HTERT RPE-1 (cell line): ENCODE data around the gene TINCR.

Experiments used
- in situ Hi-C: fragments of 300-500 bp; cut with MboI; formaldehyde crosslinking; loops from 4 replicates; pipeline ENCODE4 v1.14.3; 2020; ENCODE audit warnings: low sequenced_read_pairs

TINCR gene

DNA sequence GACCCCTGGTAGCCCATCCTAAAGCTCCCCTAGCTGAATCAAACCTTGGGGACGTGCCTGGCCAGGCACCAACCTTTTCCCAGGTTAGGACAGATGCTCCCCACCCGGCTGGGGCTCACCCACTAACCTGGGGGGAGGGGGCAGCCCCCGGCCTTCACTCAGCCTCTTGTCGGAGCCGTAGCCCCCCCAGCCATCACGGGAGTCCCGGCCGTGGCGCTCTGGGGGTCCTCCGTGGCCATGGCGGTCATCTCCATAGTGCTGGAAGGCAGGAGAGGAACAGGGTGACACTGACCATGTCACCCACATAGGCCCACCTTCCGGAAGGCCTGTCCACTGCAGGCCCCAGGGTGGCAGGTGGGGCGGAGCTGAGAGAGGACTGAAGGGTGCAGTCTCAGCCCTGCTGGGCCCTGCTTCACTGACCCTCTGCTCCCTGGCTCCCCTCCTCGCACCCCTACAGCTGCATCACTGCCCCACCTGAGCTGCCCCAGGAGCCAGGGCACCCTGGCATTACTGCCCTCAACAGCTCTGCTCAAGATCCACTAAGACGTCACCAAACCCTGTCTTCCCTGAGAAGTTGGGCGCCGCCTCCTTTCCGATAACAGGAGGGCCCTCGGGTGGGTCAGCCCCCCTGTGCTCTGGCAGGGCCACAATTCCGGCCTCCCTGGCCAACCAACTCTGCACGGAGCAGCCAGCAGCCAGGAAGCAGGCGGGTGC, 22.6 kb upstream of the TINCR start:
- in situ Hi-C loops = no loop called here

- in situ Hi-C loops = no loop called here
Observed at GRCh38 chr19:5588906-5589676, 21.3 kb upstream of the TINCR start.

DNA sequence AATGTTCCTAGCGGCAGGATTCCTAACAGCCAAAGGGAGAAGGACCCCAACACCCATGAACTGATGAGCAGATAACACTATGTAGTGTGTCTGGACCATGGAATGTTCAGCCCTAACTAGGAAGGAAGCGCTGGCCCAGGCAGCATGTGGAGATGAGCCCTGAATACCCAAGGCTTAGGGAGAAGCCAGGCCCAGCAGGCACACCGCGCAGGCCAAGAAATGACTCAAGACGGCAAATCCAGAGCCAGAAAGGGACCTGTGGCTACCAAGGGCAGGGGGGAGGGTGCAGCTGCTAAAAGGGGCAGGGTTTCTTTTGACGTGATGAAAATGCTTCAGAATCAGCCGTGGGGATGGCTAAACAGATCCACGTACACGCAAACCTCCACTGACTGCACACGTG, 20.7 kb upstream of the TINCR start:
- in situ Hi-C loops = no loop called here

GRCh38 chr19:5587661-5588060, 19.9 kb upstream of the TINCR start:
- in situ Hi-C loops = no loop called here

DNA sequence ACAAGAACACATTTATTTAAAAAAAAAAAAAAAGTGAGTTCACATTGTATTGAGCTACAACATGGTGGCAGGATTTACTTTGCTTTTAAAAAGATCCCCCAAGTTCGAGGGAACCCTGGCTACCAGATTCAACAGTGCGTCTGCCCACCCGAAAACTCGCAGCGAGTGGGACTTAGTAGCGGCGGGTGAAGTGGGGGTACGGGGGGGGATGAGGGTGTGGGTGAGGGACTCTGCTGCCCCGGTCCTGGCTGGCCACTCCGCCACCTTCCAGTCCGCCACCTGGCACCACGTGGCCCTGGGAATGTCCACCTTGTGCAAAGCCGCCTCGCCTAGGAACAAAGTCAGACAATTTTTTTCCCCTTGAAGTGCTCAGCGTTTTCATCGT, 19.3 kb upstream of the TINCR start:
- in situ Hi-C loops = no loop called here

DNA sequence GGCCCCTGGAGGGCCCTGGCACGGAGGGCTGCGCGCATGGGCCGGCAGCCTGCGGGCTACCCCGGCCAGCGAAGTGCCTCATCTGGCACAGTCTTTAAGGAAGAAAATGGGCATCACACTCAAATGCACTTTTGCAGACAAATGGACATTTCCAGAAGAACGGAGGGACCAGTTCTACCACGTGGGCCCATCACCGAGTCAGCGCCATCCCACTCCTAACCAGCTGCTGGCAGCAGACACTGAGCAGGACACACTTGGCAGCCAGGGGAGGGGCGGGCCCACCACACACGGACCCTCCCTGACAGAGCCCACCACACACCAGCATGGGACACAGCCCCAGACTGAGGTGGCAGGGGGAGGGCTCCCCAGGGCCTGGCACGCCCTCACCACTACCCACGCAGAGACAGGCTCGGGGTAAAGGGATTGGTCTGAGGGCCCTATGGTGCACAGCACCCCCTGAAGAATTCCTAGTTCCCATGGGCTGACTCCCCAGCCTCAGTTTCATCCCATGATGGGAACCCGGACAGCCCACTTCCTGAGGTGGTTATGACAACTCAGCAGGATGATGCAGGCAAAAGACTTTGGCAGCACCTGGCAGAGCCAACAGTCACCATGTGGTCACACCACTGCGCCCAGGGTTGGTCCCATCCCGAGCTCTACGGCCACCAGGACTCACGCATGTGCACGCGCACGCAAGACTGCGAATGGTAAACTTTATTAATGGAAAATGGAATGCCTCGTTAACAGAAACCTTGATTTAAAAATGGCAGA, 18.7 kb upstream of the TINCR start:
- in situ Hi-C loops = no loop called here

- in situ Hi-C loops = no loop called here
Observed at GRCh38 chr19:5585461-5586299, 17.9 kb upstream of the TINCR start.

- in situ Hi-C loops = no loop called here
Observed at GRCh38 chr19:5580161-5580571, 12.4 kb upstream of the TINCR start.

- in situ Hi-C loops = no loop called here
Observed at GRCh38 chr19:5579697-5580096, 11.9 kb upstream of the TINCR start.

- in situ Hi-C loops = no loop called here
Observed at GRCh38 chr19:5579286-5579685, 11.5 kb upstream of the TINCR start.

DNA sequence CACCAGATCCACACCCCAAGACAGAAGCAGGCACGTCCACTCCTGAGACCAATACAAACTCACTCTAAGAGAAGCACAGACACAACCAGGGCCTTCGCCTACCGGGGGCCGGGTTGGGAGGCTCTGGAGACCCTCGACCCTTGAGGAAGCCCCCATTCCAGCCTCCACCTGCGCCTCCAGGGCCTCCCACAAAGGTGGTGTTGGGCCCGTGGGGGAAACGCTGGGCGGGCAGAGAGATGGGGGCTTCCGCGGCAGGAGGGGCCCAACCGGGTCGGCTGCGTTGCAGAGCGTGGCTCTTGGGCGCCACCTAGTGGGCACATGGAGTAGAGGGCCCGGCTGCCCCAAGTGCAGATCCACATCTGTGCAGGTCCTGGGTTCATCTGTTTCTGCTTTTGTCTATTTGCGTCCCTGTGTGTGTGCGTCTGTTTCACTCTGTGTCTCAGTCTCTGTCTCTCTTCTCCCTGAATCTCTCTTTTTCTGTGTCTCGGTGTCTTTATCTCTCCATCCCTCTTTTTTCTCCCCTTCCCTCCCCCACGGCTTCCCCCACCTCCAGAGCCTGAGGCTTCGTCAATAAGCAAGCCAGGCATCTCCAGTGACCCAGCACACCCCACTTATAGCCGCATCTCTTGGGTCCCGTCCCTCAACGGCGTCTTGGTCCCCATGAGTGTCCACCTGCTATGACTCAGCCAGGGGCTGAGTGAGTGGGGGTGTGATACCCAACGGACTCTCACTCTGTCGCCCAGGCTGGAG, 10.5 kb upstream of the TINCR start:
- in situ Hi-C loops = no loop called here

- in situ Hi-C loops = no loop called here
Observed at GRCh38 chr19:5575590-5575989, 7.8 kb upstream of the TINCR start.

GRCh38 chr19:5572556-5573286, 5.0 kb upstream of the TINCR start:
- in situ Hi-C loops = no loop called here

DNA sequence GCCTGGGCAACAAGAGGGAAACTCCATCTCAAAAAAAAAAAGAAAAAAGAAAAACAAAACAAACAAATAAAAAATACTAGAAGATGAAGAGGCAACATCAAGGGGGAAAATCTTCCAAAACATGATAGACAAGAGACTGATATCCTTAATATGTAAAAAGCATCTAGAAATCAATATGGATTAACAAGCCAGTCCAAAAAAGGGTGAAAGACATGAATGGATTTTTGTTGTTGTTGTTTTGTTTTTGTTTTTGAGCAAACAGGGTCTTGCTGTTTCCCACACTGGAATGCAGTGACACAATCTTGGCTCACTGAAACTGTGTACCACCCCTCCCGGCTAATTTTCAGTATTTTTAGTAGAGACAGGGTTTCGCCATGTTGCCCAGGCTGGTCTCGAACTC, 4.0 kb upstream of the TINCR start:
- in situ Hi-C loops = no loop called here

- in situ Hi-C loops = no loop called here
Observed at GRCh38 chr19:5567970-5568407, 236 bp upstream of the TINCR start.

GRCh38 chr19:5564930-5565329, 2.8 kb downstream of the TINCR start:
- in situ Hi-C loops = no loop called here

DNA sequence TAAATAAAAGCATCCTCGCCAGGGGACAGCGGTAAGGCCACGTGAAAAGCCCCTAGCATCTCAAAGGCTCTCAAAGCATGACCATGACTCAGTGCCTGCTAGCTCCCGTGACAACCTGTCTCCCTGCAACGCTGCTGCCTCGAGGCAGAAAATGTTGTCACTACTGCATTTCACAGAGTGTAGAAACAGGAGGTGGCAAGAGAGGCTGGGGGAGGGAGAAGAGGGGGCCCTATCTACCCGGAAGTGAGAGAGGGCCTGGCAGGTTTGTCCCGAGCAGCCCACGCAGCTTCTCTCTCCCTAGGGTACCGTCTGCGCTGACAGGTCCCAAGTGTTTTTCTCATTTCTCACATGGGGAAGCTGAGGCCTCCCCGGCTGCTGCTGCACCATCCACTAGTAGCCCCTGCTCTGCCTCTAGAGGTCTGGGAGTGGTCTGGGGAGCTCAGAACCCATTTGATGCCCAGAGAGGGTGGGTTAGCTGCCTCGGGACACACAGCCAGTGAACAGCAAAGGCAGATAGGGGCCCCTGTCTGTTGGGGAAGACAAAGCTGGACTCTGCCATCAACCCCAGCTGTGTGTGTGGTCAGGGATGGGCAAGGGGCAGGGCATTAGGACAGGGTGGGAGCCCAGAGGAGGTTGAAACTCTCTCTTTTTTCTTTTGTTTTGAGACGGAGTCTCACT, 3.7 kb downstream of the TINCR start:
- in situ Hi-C loops = no loop called here

DNA sequence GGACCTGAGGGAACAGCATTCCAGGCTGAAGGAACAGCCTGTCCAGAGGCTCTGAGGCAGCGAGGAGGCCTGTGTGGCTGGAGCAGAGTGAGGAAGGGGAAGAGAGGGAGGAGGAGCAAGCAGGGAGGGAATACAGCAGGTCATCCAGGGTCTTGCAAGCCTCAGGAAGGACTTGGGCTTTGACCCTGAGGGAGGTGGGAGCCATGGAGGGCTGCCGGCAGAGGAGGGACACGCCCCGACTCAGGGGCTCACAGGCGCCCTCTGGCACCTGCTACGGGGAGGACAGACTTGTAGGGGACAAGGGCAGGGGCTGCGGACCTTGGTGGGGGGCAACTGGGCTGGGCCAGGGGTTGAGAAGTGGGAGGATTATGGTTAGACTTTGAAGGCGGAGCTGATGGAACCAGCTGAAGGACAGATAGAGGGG, 4.7 kb downstream of the TINCR start:
- in situ Hi-C loops = no loop called here

GRCh38 chr19:5562280-5562679, 5.5 kb downstream of the TINCR start:
- in situ Hi-C loops = no loop called here
